ENCODE data around the gene FKBP8.
"Not testable (repeated sequence)": the region's sequence is repeated elsewhere in the genome, so short reads cannot be mapped to it uniquely, and the experiment has no call there.

Gene FKBP8

DNA sequence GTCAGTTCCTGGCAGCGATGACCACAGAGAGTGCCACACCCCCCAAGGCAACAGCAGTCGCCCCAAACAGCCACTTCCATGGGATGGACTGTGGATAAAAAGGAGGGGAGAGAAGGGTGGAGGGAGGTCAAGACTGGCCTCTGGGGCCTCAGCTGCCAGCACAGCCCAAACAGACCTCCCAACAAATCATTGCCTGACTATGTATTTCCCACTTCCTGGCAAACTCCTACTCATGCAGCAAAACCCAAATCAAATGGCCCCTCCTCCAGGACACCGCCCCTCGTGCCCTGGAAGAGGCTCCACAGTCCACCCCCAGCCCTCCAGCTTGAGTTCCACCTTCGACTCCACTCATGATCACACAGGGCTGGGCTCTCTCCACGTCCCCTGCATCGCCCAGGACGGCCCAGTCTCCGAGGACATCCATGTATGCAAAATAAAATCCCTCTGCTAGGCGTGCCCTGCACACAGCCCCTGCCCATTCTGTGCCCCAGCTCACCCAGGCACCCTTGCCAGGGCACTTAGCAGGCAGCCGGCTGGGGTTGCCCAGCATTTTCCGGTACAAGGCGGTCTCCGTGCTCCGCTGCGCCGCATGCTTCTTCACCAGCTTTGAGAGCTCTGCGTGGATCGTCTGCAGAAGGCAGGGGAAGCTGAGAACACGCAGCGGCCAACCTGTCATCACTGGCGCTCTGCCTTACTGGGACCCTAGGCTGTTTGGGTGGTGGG, 11.0 kb downstream of the FKBP8 start:
- no peak for DNase-seq
- no peaks in the 10 kb centered on the region for H3K27me3 ChIP-seq (ENCODE audit: insufficient read depth, low read length, poor library complexity)
- no peak overlapping the region for H3K27ac ChIP-seq (ENCODE audit: low read depth, low read length)
- H3K18ac ChIP-seq (ENCODE audit: low read length) = no peak overlapping the region
- no peak overlapping the region for H2BK5ac ChIP-seq (ENCODE audit: low read length)
- no peak overlapping the region for H3K9ac ChIP-seq (ENCODE audit: low read length)
- H4K5ac ChIP-seq (ENCODE audit: low read length) = no peak overlapping the region
- H2BK15ac ChIP-seq (replicated peaks; ENCODE audit: low read depth) = no peak overlapping the region
- no peak overlapping the region for H3K4me3 ChIP-seq (ENCODE audit: low read length)
- no peak overlapping the region for H4K8ac ChIP-seq (ENCODE audit: low read depth, low read length)
- no CpG with 5 or more reads among the region's 22 CpGs for WGBS (ENCODE audit: extremely low coverage, insufficient coverage, low lambda C conversion rate)
- H3K23ac ChIP-seq (ENCODE audit: low read length) = no peak overlapping the region
- H3K56ac ChIP-seq (ENCODE audit: low read length) = no peak overlapping the region
- H2BK120ac ChIP-seq (ENCODE audit: low read depth, low read length) = no peak overlapping the region
- H3K79me1 ChIP-seq (ENCODE audit: low read length) = no peaks in the 10 kb centered on the region
- H3K4me1 ChIP-seq (ENCODE audit: control insufficient read depth, low read depth, low read length) = no peaks in the 10 kb centered on the region
- no peak overlapping the region for H3K4ac ChIP-seq (ENCODE audit: low read depth, low read length)
- H3K4me2 ChIP-seq (ENCODE audit: low read length) = no peak overlapping the region
- H3K79me2 ChIP-seq (ENCODE audit: control insufficient read depth, insufficient read depth, low read length) = no peaks in the 10 kb centered on the region
- no peak overlapping the region for H2AK5ac ChIP-seq (ENCODE audit: low read length)
- H3K36me3 ChIP-seq (ENCODE audit: control insufficient read depth, insufficient read depth, low read length) = peaks cover 11% of the 10 kb centered on the region

DNA sequence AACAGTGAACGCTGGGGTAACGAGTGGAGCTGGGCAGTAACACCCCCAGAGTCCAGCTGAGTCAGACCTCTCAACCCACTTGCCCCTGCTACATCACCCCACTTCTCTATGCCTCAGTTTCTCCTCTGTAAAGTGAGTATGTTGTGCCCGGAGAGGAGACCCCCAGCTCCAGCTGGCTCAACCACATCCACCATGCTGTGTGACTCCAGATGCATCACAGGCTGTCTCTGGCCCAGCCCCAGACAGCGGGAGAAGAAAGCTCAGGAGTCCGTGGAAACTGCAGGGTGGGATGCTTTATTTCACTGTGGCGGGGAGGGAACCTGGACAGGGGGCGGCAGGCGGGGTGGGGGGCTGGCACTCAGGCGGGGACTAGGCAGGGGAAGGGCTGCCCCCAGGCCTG, 11.9 kb downstream of the FKBP8 start:
- H2BK15ac ChIP-seq (replicated peaks; ENCODE audit: low read depth) = no peak overlapping the region
- no peaks in the 10 kb centered on the region for H3K4me1 ChIP-seq (ENCODE audit: control insufficient read depth, low read depth, low read length)
- no peaks in the 10 kb centered on the region for H3K27me3 ChIP-seq (ENCODE audit: insufficient read depth, low read length, poor library complexity)
- no peaks in the 10 kb centered on the region for H3K79me1 ChIP-seq (ENCODE audit: low read length)
- no peak overlapping the region for H3K4me2 ChIP-seq (ENCODE audit: low read length)
- no peak overlapping the region for H4K8ac ChIP-seq (ENCODE audit: low read depth, low read length)
- no peak overlapping the region for H2AK5ac ChIP-seq (ENCODE audit: low read length)
- H2BK120ac ChIP-seq (ENCODE audit: low read depth, low read length) = no peak overlapping the region
- no peak overlapping the region for H3K56ac ChIP-seq (ENCODE audit: low read length)
- H3K27ac ChIP-seq (ENCODE audit: low read depth, low read length) = no peak overlapping the region
- no peak overlapping the region for H3K4me3 ChIP-seq (ENCODE audit: low read length)
- no peak overlapping the region for H4K5ac ChIP-seq (ENCODE audit: low read length)
- H3K4ac ChIP-seq (ENCODE audit: low read depth, low read length) = no peak overlapping the region
- no peak overlapping the region for H3K23ac ChIP-seq (ENCODE audit: low read length)
- H3K18ac ChIP-seq (ENCODE audit: low read length) = no peak overlapping the region
- no CpG with 5 or more reads among the region's 9 CpGs for WGBS (ENCODE audit: extremely low coverage, insufficient coverage, low lambda C conversion rate)
- H3K9ac ChIP-seq (ENCODE audit: low read length) = no peak overlapping the region
- DNase-seq = no peak
- H3K79me2 ChIP-seq (ENCODE audit: control insufficient read depth, insufficient read depth, low read length) = no peaks in the 10 kb centered on the region
- H2BK5ac ChIP-seq (ENCODE audit: low read length) = no peak overlapping the region
- peaks cover 8% of the 10 kb centered on the region for H3K36me3 ChIP-seq (ENCODE audit: control insufficient read depth, insufficient read depth, low read length)

DNA sequence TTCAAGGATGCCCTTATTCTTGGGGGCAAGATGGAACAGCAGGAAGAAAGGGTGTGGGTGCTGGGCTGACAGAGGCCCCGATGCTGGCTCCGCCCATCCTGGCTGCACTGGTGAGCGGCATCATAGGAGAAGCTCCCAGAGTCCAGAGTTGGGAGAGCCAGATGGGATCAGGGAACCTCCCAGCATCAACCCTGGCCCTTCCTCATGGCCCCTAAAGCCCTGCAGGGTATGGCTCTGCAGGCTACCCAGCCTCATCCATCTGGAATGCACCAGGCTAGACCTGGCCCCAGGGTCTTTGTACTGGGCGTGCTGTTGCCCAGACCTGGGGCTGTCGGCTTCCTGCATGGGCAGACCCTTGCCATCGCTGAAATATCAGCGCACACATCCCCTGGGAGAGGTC, 13.6 kb downstream of the FKBP8 start:
- Histone ChIP-seq H4K8ac (ENCODE audit: low read depth, low read length) (no peak overlapping the region), H3K9ac (ENCODE audit: low read length) (no peak overlapping the region), H2BK15ac (replicated peaks; ENCODE audit: low read depth) (no peak overlapping the region), H2BK120ac (ENCODE audit: low read depth, low read length) (no peak overlapping the region), H3K4me1 (ENCODE audit: control insufficient read depth, low read depth, low read length) (no peaks in the 10 kb centered on the region), H2BK5ac (ENCODE audit: low read length) (no peak overlapping the region), H2AK5ac (ENCODE audit: low read length) (no peak overlapping the region), H3K56ac (ENCODE audit: low read length) (no peak overlapping the region), H3K27me3 (ENCODE audit: insufficient read depth, low read length, poor library complexity) (no peaks in the 10 kb centered on the region), H3K4ac (ENCODE audit: low read depth, low read length) (no peak overlapping the region), H3K27ac (ENCODE audit: low read depth, low read length) (no peak overlapping the region), H4K5ac (ENCODE audit: low read length) (no peak overlapping the region), H3K4me3 (ENCODE audit: low read length) (no peak overlapping the region), H3K79me1 (ENCODE audit: low read length) (no peaks in the 10 kb centered on the region), H3K23ac (ENCODE audit: low read length) (no peak overlapping the region), H3K18ac (ENCODE audit: low read length) (no peak overlapping the region), H3K36me3 (ENCODE audit: control insufficient read depth, insufficient read depth, low read length) (peaks cover 5% of the 10 kb centered on the region), H3K4me2 (ENCODE audit: low read length) (no peak overlapping the region), H3K79me2 (ENCODE audit: control insufficient read depth, insufficient read depth, low read length) (no peaks in the 10 kb centered on the region)
- DNase-seq = no peak
- no CpG with 5 or more reads among the region's 7 CpGs for WGBS (ENCODE audit: extremely low coverage, insufficient coverage, low lambda C conversion rate)

- Histone ChIP-seq H3K27ac (ENCODE audit: low read depth, low read length) (no peak overlapping the region), H3K4ac (ENCODE audit: low read depth, low read length) (no peak overlapping the region), H4K5ac (ENCODE audit: low read length) (no peak overlapping the region), H3K4me2 (ENCODE audit: low read length) (no peak overlapping the region), H3K23ac (ENCODE audit: low read length) (no peak overlapping the region), H2BK5ac (ENCODE audit: low read length) (no peak overlapping the region), H3K18ac (ENCODE audit: low read length) (no peak overlapping the region), H2BK15ac (replicated peaks; ENCODE audit: low read depth) (no peak overlapping the region), H3K56ac (ENCODE audit: low read length) (no peak overlapping the region), H4K8ac (ENCODE audit: low read depth, low read length) (no peak overlapping the region), H3K4me1 (ENCODE audit: control insufficient read depth, low read depth, low read length) (no peaks in the 10 kb centered on the region), H3K27me3 (ENCODE audit: insufficient read depth, low read length, poor library complexity) (no peaks in the 10 kb centered on the region), H3K9ac (ENCODE audit: low read length) (no peak overlapping the region), H3K36me3 (ENCODE audit: control insufficient read depth, insufficient read depth, low read length) (peaks cover 1% of the 10 kb centered on the region), H3K79me2 (ENCODE audit: control insufficient read depth, insufficient read depth, low read length) (peaks cover under 1% of the 10 kb centered on the region), H3K79me1 (ENCODE audit: low read length) (no peaks in the 10 kb centered on the region), H2BK120ac (ENCODE audit: low read depth, low read length) (no peak overlapping the region), H2AK5ac (ENCODE audit: low read length) (no peak overlapping the region), H3K4me3 (ENCODE audit: low read length) (no peak overlapping the region)
- no CpG with 5 or more reads among the region's 9 CpGs for WGBS (ENCODE audit: extremely low coverage, insufficient coverage, low lambda C conversion rate)
- no peak for DNase-seq
Observed at GRCh38 chr19:18526316-18526715, 17.1 kb downstream of the FKBP8 start.

DNA sequence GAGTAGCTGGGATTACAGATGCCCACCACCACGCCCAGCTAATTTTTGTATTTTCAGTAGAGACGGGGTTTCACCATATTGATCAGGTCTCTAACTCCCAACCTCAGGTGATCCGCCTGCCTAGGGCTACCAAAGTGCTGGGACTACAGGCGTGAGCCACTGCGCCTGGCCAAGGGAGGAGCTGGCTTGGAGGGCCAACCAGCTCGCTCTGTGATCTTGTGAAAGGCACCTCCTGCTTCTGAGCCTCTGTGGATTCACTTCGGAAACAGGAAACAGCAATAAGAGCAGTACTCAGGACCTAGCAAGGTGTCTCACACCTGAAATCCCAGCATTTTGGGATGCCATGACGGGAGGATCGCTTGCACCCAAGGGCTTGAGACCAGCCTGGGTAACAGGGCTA, 19.5 kb downstream of the FKBP8 start:
- H4K5ac ChIP-seq (ENCODE audit: low read length) = no peak overlapping the region
- H3K27ac ChIP-seq (ENCODE audit: low read depth, low read length) = no peak overlapping the region
- H3K56ac ChIP-seq (ENCODE audit: low read length) = peak overlapping the region; percentile 34
- peak; percentile 90 for DNase-seq
- no peak overlapping the region for H3K4me2 ChIP-seq (ENCODE audit: low read length)
- H3K4me1 ChIP-seq (ENCODE audit: control insufficient read depth, low read depth, low read length) = peaks cover 3% of the 10 kb centered on the region
- H3K36me3 ChIP-seq (ENCODE audit: control insufficient read depth, insufficient read depth, low read length) = no peaks in the 10 kb centered on the region
- no CpG with 5 or more reads among the region's 9 CpGs for WGBS (ENCODE audit: extremely low coverage, insufficient coverage, low lambda C conversion rate)
- H3K23ac ChIP-seq (ENCODE audit: low read length) = no peak overlapping the region
- H3K9ac ChIP-seq (ENCODE audit: low read length) = no peak overlapping the region
- H2AK5ac ChIP-seq (ENCODE audit: low read length) = no peak overlapping the region
- H2BK120ac ChIP-seq (ENCODE audit: low read depth, low read length) = no peak overlapping the region
- no peak overlapping the region for H3K4ac ChIP-seq (ENCODE audit: low read depth, low read length)
- H3K18ac ChIP-seq (ENCODE audit: low read length) = no peak overlapping the region
- peaks cover 8% of the 10 kb centered on the region for H3K79me1 ChIP-seq (ENCODE audit: low read length)
- no peak overlapping the region for H2BK5ac ChIP-seq (ENCODE audit: low read length)
- peaks cover 12% of the 10 kb centered on the region for H3K79me2 ChIP-seq (ENCODE audit: control insufficient read depth, insufficient read depth, low read length)
- no peaks in the 10 kb centered on the region for H3K27me3 ChIP-seq (ENCODE audit: insufficient read depth, low read length, poor library complexity)
- H3K4me3 ChIP-seq (ENCODE audit: low read length) = no peak overlapping the region
- H2BK15ac ChIP-seq (replicated peaks; ENCODE audit: low read depth) = no peak overlapping the region
- no peak overlapping the region for H4K8ac ChIP-seq (ENCODE audit: low read depth, low read length)

DNA sequence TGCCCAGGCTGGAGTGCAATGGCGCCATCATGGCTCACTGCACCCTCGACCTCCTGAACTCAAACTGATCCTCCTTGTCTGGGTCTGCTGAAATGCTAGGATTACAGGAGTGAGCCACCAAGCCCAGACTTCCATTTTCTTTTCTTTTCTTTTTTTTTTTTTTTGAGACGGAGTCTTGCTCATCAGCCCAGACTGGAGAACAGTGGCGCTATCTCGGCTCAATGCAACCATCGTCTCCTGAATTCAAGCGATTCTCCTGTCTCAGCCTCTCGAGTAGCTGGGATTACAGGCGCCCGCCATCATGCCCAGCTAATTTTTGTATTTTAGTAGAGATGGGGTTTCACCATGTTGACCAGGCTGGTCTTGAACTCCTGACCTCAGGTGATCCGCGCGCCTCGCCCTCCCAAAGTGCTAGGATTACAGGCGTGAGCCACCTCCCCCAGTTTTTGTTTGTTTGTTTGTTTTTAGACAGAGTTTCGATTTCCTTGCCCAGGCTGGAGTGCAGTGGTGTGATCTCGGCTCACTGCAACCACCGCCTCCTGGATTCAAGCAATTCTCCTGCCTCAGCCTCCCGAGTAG, 20.4 kb downstream of the FKBP8 start:
- not testable (repeated sequence) for DNase-seq; H3K27ac ChIP-seq (ENCODE audit: low read depth, low read length); H2BK15ac ChIP-seq (replicated peaks; ENCODE audit: low read depth); H2BK5ac ChIP-seq (ENCODE audit: low read length); H3K27me3 ChIP-seq (ENCODE audit: insufficient read depth, low read length, poor library complexity); H3K4ac ChIP-seq (ENCODE audit: low read depth, low read length); H3K4me2 ChIP-seq (ENCODE audit: low read length); H2AK5ac ChIP-seq (ENCODE audit: low read length); H3K79me1 ChIP-seq (ENCODE audit: low read length); H3K36me3 ChIP-seq (ENCODE audit: control insufficient read depth, insufficient read depth, low read length); H2BK120ac ChIP-seq (ENCODE audit: low read depth, low read length); H3K9ac ChIP-seq (ENCODE audit: low read length); H3K4me1 ChIP-seq (ENCODE audit: control insufficient read depth, low read depth, low read length); H3K23ac ChIP-seq (ENCODE audit: low read length); H3K4me3 ChIP-seq (ENCODE audit: low read length); H3K56ac ChIP-seq (ENCODE audit: low read length); H4K5ac ChIP-seq (ENCODE audit: low read length); H4K8ac ChIP-seq (ENCODE audit: low read depth, low read length); H3K18ac ChIP-seq (ENCODE audit: low read length)
- WGBS (ENCODE audit: extremely low coverage, insufficient coverage, low lambda C conversion rate) = no CpG with 5 or more reads among the region's 19 CpGs
- peaks cover 18% of the 10 kb centered on the region for H3K79me2 ChIP-seq (ENCODE audit: control insufficient read depth, insufficient read depth, low read length)

Data from mesendoderm (in vitro differentiated cells).